Measurements from ENCODE around the gene FATE1.

FATE1 gene

GRCh38 chrX:151727346-151727745 is 11.5 kb downstream of the FATE1 start:
- DNase-seq (ENCODE audit: low read depth): no peak
- TF ChIP-seq CTCF (conservative IDR thresholded peaks at IDR 0.05; ENCODE audit: low read depth, low read length): no peak
- H3K4me3 ChIP-seq (ENCODE audit: low read depth, low read length): no peak overlapping the region

GRCh38 chrX:151729056-151729725 is 13.4 kb downstream of the FATE1 start:
- no peak for TF ChIP-seq CTCF (conservative IDR thresholded peaks at IDR 0.05; ENCODE audit: low read depth, low read length)
- no peak overlapping the region for H3K4me3 ChIP-seq (ENCODE audit: low read depth, low read length)
- DNase-seq (ENCODE audit: low read depth): no peak

DNA sequence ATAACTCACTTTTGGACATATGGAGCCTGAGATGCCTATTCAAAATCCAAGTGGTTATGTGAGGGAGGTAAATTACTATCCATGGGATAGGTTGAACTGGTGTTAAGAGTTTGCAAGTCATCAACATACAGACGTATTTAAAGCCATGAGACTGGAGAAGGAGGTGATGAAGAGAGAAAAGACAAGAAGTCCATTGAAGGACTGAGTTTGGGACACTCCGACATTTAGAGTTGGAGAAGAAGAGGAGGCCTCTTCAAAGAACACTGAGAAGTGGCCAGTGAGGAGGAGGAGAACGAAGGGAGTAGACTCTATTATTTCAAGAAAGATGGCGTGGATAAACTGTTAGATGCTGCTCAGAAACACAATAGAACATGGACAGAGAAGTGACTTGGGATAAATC is 18.6 kb downstream of the FATE1 start, which contains the start of gene CNGA2:
Gene CNGA2, plus strand, starts transcription at position 301 of the 400 bp plus-strand sequence. CDS start 3,738 bp downstream, outside the sequence.
- DNase-seq (ENCODE audit: low read depth): no peak
- H3K4me3 ChIP-seq (ENCODE audit: low read depth, low read length): no peak within 1 kb of the TSS
- TF ChIP-seq CTCF (conservative IDR thresholded peaks at IDR 0.05; ENCODE audit: low read depth, low read length): no peak

DNA sequence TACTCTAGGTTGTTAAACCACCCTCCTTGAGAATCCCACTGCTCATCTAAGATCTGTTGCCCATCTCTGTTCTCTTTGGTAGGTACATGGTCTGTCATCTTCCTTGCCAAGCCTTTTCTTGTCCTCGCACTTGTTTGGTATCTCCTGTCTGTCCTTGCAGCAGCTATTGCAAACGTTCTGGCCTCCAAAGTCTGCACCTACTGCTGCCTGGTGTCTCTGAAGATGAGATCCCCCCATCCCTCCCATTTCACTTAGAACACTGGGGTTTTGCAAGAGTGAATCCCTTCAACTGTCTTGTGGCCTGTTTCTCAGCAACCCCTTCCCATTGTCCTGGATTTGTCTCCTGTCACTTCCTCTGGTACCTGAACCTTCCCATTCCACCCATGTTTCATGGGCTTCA is 19.4 kb downstream of the FATE1 start:
- DNase-seq (ENCODE audit: low read depth): no peak
- no peak for TF ChIP-seq CTCF (conservative IDR thresholded peaks at IDR 0.05; ENCODE audit: low read depth, low read length)
- no peak overlapping the region for H3K4me3 ChIP-seq (ENCODE audit: low read depth, low read length)

- DNase-seq (ENCODE audit: low read depth): no peak
- H3K4me3 ChIP-seq (ENCODE audit: low read depth, low read length): no peak overlapping the region
- TF ChIP-seq CTCF (conservative IDR thresholded peaks at IDR 0.05; ENCODE audit: low read depth, low read length): no peak
Observed at GRCh38 chrX:151736685-151737084, 20.9 kb downstream of the FATE1 start.

DNA sequence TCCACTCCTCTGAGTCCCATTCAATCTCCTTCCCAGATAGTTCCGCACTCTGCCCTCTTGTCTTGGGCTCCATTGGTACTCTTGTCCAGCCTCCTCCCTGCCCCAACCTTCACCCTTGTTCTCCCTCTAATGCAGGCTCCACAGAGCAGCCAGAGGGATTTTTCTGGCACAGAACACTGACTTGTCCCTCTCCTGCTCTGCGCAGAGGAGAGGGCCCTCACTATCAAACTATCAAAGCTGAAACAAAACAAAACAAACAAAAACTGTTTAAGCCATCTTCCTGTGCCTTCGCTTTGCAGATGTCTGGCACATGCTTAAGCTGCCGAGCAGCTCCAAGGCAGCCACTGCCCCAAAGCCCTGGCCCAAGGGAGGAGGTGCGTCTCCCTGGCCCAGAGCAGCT is 21.7 kb downstream of the FATE1 start:
- TF ChIP-seq CTCF (conservative IDR thresholded peaks at IDR 0.05; ENCODE audit: low read depth, low read length): no peak
- DNase-seq (ENCODE audit: low read depth): no peak
- no peak overlapping the region for H3K4me3 ChIP-seq (ENCODE audit: low read depth, low read length)

DNA sequence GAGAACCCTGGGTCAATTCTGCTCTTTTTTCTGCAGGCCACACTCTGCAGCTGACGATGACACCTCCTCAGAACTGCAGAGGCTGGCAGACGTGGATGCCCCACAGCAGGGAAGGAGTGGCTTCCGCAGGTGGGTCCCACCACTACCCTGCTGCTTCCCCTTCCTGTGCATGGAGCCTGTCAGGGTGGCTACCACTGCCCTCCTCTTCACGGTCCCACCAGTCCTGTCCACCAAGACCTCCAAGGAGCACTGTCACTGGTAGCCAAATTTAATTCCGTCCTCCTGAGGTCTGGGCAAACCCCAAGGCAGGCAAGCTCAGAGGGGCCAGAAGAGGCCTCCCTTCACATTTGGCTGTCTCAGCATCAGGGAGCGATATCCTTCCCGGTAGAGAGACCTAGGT is 22.9 kb downstream of the FATE1 start:
- no peak for TF ChIP-seq CTCF (conservative IDR thresholded peaks at IDR 0.05; ENCODE audit: low read depth, low read length)
- no peak for DNase-seq (ENCODE audit: low read depth)
- H3K4me3 ChIP-seq (ENCODE audit: low read depth, low read length): no peak overlapping the region
